Trophoblast cell (in vitro differentiated cells and primary cell): Measurements from ENCODE around the gene CCNY.

Experiments used
- DNase-seq, 2 donors: peaks; one replicate each; pipeline ENCODE4 v3.0.0-alpha.2; 2016
- H2AFZ ChIP-seq: 2 replicates; pipeline ENCODE4 v1.6.1; 2013; ENCODE audit warnings: low read length, moderate library complexity, mild to moderate bottlenecking; ENCODE audit not compliant: insufficient read depth, poor library complexity
- H2AK5ac ChIP-seq: 2 replicates; pipeline ENCODE4 v1.6.1; 2013; ENCODE audit warnings: mild to moderate bottlenecking, low read length
- H2BK120ac ChIP-seq: 2 replicates; pipeline ENCODE4 v1.6.1; 2013; ENCODE audit warnings: low read length, mild to moderate bottlenecking, moderate library complexity; ENCODE audit not compliant: insufficient read depth, poor library complexity
- H2BK12ac ChIP-seq: 2 replicates; pipeline ENCODE4 v1.6.1; 2013; ENCODE audit warnings: mild to moderate bottlenecking, low read length, moderate library complexity
- H2BK5ac ChIP-seq: 2 replicates; pipeline ENCODE4 v1.6.1; 2013; ENCODE audit warnings: low read length, low read depth, moderate library complexity, mild to moderate bottlenecking; ENCODE audit not compliant: poor library complexity
- H3K14ac ChIP-seq: 2 replicates; pipeline ENCODE4 v1.6.1; 2013; ENCODE audit warnings: mild to moderate bottlenecking, low read length
- H3K18ac ChIP-seq: 2 replicates; pipeline ENCODE4 v1.6.1; 2013; ENCODE audit warnings: mild to moderate bottlenecking, low read length
- H3K23ac ChIP-seq: 2 replicates; pipeline ENCODE4 v1.6.1; 2013; ENCODE audit warnings: low read length
- H3K27ac ChIP-seq: 2 replicates; pipeline ENCODE4 v1.5.1; 2013; ENCODE audit warnings: low read depth, mild to moderate bottlenecking, inconsistent platforms, low read length, moderate library complexity
- H3K27me3 ChIP-seq: 2 replicates; pipeline ENCODE4 v1.6.1; 2013; ENCODE audit warnings: inconsistent platforms, mild to moderate bottlenecking, low read length, moderate library complexity; ENCODE audit not compliant: insufficient read depth
- H3K36me3 ChIP-seq, 2 experiments: 1 replicate in 1 of 2; 2 replicates in 1 of 2; pipeline ENCODE4 v1.6.1; 2013; ENCODE audit warnings: low read length in 2 of 2, mild to moderate bottlenecking in 2 of 2, moderate library complexity in 1 of 2; ENCODE audit not compliant: insufficient read depth in 2 of 2, control insufficient read depth in 1 of 2
- H3K4ac ChIP-seq: 2 replicates; pipeline ENCODE4 v1.6.1; 2013; ENCODE audit warnings: low read depth, mild to moderate bottlenecking, low read length, moderate library complexity
- H3K4me1 ChIP-seq, 2 experiments: 1 replicate in 1 of 2; 2 replicates in 1 of 2; pipeline ENCODE4 v1.6.1; 2013; ENCODE audit warnings: low read length in 2 of 2, mild to moderate bottlenecking in 2 of 2, moderate library complexity in 1 of 2; ENCODE audit not compliant: insufficient read depth in 2 of 2, control insufficient read depth in 1 of 2
- H3K4me2 ChIP-seq: 2 replicates; pipeline ENCODE4 v1.6.1; 2013; ENCODE audit warnings: inconsistent platforms, mild to moderate bottlenecking, low read length, moderate library complexity
- H3K4me3 ChIP-seq: 2 replicates; pipeline ENCODE4 v1.5.1; 2013; ENCODE audit warnings: mild to moderate bottlenecking, low read depth, low read length, inconsistent platforms
- H3K79me1 ChIP-seq: one replicate; pipeline ENCODE4 v1.6.1; 2013; ENCODE audit warnings: low read length
- H3K79me2 ChIP-seq: 2 replicates; pipeline ENCODE4 v1.6.1; 2013; ENCODE audit warnings: low read length, mild to moderate bottlenecking; ENCODE audit not compliant: control insufficient read depth, insufficient read depth, poor library complexity
- H3K9ac ChIP-seq: 2 replicates; pipeline ENCODE4 v1.6.1; 2013; ENCODE audit warnings: mild to moderate bottlenecking, low read length
- H3K9me3 ChIP-seq: 2 replicates; pipeline ENCODE4 v1.6.1; 2013; ENCODE audit warnings: low read depth, mild to moderate bottlenecking, control low read depth, inconsistent platforms, low read length; ENCODE audit not compliant: insufficient read depth
- H4K12ac ChIP-seq: 2 replicates; pipeline ENCODE4 v1.6.1; 2013; ENCODE audit warnings: low read depth, mild to moderate bottlenecking, low read length, moderate library complexity
- H4K8ac ChIP-seq: 2 replicates; pipeline ENCODE4 v1.6.1; 2013; ENCODE audit warnings: low read depth, mild to moderate bottlenecking, low read length, moderate library complexity
- H4K91ac ChIP-seq: one replicate; pipeline ENCODE4 v1.6.1; 2013; ENCODE audit warnings: low read depth, mild to moderate bottlenecking, low read length, moderate library complexity
- WGBS: extraction: QIAGEN DNeasy Blood & Tissue Kit; methylation state at CpG from one replicate; pipeline ENCODE4 v1.1.7; 2013; ENCODE audit warnings: missing lambda C conversion rate; ENCODE audit not compliant: insufficient read length, insufficient coverage; ENCODE audit errors: extremely low coverage; 5-methylcytosine and 5-hydroxymethylcytosine counted together

CCNY gene

DNA sequence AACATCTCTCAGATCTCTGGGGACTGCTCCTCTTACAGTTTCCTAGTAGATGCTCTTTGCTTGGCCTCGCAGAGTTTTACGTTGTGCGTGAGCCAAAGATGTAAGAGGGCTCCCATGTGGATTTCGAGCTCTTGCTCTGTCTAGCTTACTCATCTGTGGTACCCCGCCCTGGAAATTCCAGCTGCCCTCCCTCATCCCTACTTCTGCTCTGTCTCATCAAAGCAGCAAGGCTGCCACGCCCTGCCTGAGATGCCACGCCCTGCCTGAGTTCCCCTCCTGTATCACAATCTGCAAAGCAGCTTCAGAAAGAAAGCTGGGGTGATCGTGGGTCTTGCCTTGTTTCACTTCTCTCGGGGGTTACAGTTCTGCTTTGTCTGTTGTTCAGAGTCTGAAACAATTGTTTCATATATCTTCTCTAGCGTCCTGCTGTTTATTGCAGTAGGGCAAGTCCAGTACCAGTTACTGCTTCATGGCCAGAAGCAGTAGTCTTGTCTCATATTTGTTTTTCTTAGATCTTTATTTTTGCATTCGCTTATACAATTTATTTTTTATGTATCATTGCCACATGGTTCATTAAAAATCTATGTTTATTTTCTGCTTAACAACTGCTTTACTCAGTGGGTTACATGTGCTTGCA lies 36.1 kb upstream of the CCNY start:
- peak overlapping the region; percentile 75 for H3K9ac ChIP-seq
- no peak overlapping the region for H3K18ac ChIP-seq
- H2AK5ac ChIP-seq, result no peak overlapping the region
- H3K79me2 ChIP-seq, result no peaks in the 10 kb centered on the region
- DNase-seq, result peak; percentile 14 to 34
- H3K4me1 ChIP-seq, result no peaks in the 10 kb centered on the region
- H3K9me3 ChIP-seq, result no peaks in the 10 kb centered on the region
- no peak overlapping the region for H2AFZ ChIP-seq
- no peak overlapping the region for H3K4me3 ChIP-seq
- H2BK5ac ChIP-seq, result no peak overlapping the region
- H3K36me3 ChIP-seq, result no peaks in the 10 kb centered on the region
- H4K8ac ChIP-seq, result no peak overlapping the region
- no peak overlapping the region for H3K14ac ChIP-seq
- H3K27ac ChIP-seq, result no peak overlapping the region
- no peak overlapping the region for H4K91ac ChIP-seq
- H3K4me2 ChIP-seq, result no peak overlapping the region
- H3K27me3 ChIP-seq, result no peaks in the 10 kb centered on the region
- no peak overlapping the region for H2BK120ac ChIP-seq
- no peak overlapping the region for H3K23ac ChIP-seq
- no CpG with 5 or more reads among the region's 11 CpGs for WGBS
- H3K79me1 ChIP-seq, result no peaks in the 10 kb centered on the region
- H4K12ac ChIP-seq, result no peak overlapping the region
- H2BK12ac ChIP-seq, result no peak overlapping the region
- H3K4ac ChIP-seq, result no peak overlapping the region

DNA sequence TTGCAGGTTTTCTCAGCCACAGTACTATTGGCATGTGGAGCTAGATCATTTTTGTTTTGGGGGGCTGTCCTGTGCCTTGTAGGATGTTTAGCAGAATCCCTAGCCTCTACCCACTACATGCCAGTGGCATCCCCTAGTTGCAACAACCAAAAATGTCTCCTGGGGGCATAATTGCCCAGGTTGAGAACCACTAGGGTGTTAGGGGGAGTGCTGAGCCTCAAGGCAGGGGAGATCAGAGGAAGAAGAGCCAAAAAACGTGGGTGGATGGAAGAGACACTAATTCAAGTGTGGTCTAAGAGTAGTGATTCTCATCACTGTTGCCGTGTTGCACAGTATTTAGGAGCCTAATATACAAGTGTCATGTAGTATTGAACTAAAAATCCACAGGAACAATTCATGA lies 31.7 kb upstream of the CCNY start:
- Histone ChIP-seq H4K8ac (no peak overlapping the region), H4K91ac (no peak overlapping the region), H3K4me2 (no peak overlapping the region), H2BK120ac (no peak overlapping the region), H2BK5ac (no peak overlapping the region), H3K9me3 (no peaks in the 10 kb centered on the region), H3K14ac (no peak overlapping the region), H3K79me1 (no peaks in the 10 kb centered on the region), H3K36me3 (no peaks in the 10 kb centered on the region), H2AFZ (no peak overlapping the region), H2BK12ac (no peak overlapping the region), H3K9ac (no peak overlapping the region), H3K18ac (no peak overlapping the region), H4K12ac (no peak overlapping the region), H3K79me2 (no peaks in the 10 kb centered on the region), H3K27me3 (no peaks in the 10 kb centered on the region), H3K4me1 (peaks cover 7 to 10% of the 10 kb centered on the region in 2 experiments), H3K4ac (no peak overlapping the region), H2AK5ac (no peak overlapping the region), H3K27ac (no peak overlapping the region), H3K4me3 (no peak overlapping the region), H3K23ac (no peak overlapping the region)
- DNase-seq, result no peak
- WGBS, result no CpG with 5 or more reads among the region's 2 CpGs

DNA sequence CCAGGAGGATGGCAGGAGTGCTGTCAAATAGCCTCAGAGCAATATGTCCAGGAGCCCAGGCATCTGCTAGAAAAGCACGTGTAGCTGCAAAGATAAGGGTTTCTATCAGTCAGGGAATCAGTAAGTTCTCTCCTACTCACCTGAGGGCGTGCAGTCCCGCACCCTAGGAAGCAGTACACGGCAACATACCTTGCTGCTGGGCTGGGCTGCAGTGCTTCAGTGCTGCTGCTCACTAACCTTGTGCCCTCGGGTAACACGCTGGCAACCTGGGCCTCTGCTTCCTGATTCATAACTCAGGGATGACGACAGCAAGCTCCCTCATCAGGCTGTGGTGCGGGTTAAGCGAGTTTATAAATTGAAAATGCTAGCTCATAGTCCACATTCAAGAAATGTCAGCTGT lies 29.5 kb upstream of the CCNY start:
- Histone ChIP-seq H2BK12ac (no peak overlapping the region), H3K36me3 (no peaks in the 10 kb centered on the region), H2AK5ac (no peak overlapping the region), H4K12ac (no peak overlapping the region), H3K9ac (no peak overlapping the region), H4K8ac (no peak overlapping the region), H3K27ac (no peak overlapping the region), H3K23ac (no peak overlapping the region), H3K79me2 (no peaks in the 10 kb centered on the region), H3K9me3 (no peaks in the 10 kb centered on the region), H4K91ac (no peak overlapping the region), H2AFZ (no peak overlapping the region), H3K27me3 (no peaks in the 10 kb centered on the region), H3K14ac (no peak overlapping the region), H3K4me3 (no peak overlapping the region), H3K4me2 (peak overlapping the region; percentile 11), H3K79me1 (no peaks in the 10 kb centered on the region), H3K4me1 (peaks cover 7 to 10% of the 10 kb centered on the region in 2 experiments), H3K18ac (no peak overlapping the region), H3K4ac (no peak overlapping the region), H2BK5ac (no peak overlapping the region), H2BK120ac (no peak overlapping the region)
- no CpG with 5 or more reads among the region's 9 CpGs for WGBS
- peak; percentile 100 for DNase-seq

DNA sequence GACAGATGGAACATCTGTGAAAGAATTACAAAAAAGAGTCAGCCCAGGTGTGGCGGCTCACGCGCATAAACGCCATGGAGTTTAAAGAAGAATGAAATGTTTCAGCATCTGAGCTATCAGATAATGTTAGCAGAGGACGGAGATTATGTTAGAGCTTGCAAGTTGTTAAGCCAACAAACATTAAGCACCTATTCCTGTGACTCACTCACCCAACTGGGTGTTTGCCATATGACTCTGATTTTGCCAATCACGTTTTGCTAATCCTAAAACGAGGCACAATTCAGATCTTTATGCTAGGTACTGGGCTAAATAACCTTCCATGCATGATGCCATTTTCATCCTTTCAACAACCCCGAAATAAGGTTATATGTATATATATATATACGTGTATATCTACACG lies 29.0 kb upstream of the CCNY start:
- H2AK5ac ChIP-seq, result no peak overlapping the region
- H3K14ac ChIP-seq, result no peak overlapping the region
- H3K18ac ChIP-seq, result no peak overlapping the region
- peaks cover 7 to 10% of the 10 kb centered on the region in 2 experiments for H3K4me1 ChIP-seq
- H4K12ac ChIP-seq, result no peak overlapping the region
- H3K9me3 ChIP-seq, result no peaks in the 10 kb centered on the region
- H4K91ac ChIP-seq, result no peak overlapping the region
- H3K79me1 ChIP-seq, result no peaks in the 10 kb centered on the region
- H4K8ac ChIP-seq, result no peak overlapping the region
- H3K79me2 ChIP-seq, result no peaks in the 10 kb centered on the region
- no peaks in the 10 kb centered on the region for H3K36me3 ChIP-seq
- no peak for DNase-seq
- no peak overlapping the region for H3K4me3 ChIP-seq
- H3K4ac ChIP-seq, result no peak overlapping the region
- no peak overlapping the region for H3K27ac ChIP-seq
- peak overlapping the region; percentile 11 for H3K4me2 ChIP-seq
- H2BK12ac ChIP-seq, result no peak overlapping the region
- no peak overlapping the region for H3K9ac ChIP-seq
- no peak overlapping the region for H3K23ac ChIP-seq
- no peak overlapping the region for H2BK120ac ChIP-seq
- no peaks in the 10 kb centered on the region for H3K27me3 ChIP-seq
- no CpG with 5 or more reads among the region's 10 CpGs for WGBS
- no peak overlapping the region for H2BK5ac ChIP-seq
- H2AFZ ChIP-seq, result no peak overlapping the region
